ENCODE data around the gene TOX4.
"Not testable (repeated sequence)": the region's sequence is repeated elsewhere in the genome, so short reads cannot be mapped to it uniquely, and the experiment has no call there.

The TOX4 gene

DNA sequence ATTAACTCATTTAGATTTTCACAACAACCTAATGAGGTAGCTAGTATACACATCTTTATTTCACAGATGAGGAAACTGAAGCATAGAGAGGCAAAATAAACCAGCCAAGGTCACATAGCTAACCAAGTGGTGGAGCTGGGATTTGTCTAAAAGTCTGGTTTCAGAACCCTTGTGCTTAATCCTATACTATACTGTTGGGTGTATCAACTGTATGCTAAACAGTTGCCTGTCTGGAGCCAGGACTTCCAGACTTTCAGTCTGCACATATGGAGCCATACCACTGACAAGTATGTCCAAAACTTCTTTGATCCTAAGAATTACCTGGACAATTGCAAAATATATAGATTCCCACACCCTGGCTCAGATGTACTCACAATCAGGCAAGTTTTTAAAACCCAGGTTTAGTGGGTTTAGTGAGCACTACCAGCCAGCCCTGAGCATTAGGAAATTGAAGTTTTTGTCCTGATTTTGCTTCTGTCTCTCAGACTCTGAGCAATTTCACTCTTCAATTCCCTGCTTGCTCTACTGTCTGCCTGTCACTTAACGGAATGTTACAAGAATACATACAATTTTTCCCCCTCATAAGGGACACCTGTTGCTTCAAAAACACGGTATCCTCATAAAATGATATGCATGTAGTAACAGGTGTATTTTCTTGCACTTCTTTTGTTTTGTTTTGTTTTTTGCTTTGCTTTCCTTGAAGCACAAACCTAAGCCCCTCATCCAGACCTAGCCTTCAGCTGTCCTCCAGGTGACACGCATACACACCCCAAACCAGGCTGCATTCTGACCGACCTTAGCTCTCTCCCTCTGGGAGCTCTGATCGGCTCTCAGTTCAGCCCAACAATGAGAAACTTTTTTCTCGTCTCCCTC, 58.8 kb downstream of the TOX4 start:
- DNase-seq, result no peak

DNA sequence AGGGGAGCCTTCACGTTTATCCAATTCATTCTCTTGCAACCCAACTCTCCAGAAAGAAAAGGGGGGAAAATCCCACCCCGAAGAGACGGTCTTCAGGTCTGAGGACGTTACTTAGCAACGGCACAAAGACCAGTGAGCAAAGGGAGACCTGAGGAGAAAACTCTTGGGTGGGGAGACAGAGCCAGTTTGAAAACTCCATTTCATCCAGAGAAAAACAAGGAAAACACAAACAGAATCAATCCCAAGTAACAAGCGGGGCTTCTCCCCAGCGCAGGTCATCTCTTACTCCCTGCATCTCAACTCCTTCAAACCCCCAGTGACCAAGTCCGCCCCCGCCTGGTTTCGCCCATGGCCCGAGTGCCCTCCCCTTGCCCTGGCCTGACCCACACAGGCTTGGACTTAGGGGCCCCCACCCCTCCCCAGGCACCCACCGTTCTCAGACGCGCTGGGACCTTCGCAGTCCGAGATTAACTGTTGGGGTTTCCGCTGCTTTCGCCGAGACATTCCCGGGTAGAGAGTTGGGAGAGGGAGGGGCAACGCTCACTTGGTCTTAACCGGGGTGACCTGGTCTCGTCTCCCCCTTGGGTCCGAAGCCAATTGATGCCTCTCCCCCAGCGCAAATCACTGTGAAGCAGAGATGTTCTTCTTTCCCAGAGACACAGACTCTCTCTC, 59.6 kb downstream of the TOX4 start:
- no peak for DNase-seq

DNA sequence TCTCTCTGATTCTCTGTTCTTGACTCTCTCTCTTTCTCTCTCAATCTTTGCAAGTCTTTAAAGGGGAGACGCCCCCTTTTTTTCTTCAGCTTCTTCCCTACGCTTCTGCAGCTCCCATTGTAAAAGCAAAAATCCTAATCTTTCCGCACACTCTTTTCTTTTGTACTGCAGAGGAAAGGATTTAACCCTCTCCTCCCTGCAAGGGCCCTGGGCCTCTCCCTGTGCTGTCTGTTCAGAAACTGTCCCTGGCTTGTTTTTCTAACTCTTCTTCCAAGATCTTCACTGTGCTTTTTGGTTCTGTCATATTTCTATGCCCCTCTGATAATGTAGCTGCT, 60.1 kb downstream of the TOX4 start:
- DNase-seq, result no peak

DNA sequence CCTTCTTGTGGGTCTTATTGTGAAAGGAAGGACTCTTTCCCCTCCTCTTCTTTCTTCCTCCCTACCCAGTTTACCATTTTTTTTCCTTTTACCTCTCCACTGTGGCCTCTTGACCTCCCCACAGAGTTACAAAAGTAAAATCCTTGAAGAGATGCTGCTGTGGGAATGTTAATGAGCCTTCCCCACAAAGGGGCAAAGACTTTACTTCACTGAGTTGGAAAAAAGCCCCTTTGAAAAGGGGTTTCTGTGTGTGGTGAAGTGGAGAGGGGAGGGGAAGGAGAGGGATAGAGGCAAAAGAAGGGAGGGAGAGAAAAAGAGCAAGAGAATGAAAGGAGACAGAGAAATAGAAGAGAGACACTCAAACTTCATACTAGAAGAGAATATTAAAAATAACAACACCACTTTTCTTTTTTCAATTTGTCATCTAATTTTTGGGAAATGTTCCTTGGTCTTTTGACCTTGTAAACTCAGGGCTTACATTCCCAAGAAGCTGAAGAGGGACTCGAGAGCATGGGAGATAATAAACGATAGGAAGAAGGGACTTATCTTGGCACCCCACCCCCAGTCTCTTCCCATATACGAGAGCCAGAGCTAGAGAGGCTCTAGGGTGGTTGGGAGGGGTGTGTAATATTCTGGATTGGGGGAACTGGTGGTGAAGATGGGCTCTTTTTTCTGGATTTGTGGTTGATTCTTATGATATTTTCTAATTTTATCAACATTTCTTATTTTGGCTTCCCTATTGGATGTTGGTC, 62.4 kb downstream of the TOX4 start:
- no peak for DNase-seq

DNA sequence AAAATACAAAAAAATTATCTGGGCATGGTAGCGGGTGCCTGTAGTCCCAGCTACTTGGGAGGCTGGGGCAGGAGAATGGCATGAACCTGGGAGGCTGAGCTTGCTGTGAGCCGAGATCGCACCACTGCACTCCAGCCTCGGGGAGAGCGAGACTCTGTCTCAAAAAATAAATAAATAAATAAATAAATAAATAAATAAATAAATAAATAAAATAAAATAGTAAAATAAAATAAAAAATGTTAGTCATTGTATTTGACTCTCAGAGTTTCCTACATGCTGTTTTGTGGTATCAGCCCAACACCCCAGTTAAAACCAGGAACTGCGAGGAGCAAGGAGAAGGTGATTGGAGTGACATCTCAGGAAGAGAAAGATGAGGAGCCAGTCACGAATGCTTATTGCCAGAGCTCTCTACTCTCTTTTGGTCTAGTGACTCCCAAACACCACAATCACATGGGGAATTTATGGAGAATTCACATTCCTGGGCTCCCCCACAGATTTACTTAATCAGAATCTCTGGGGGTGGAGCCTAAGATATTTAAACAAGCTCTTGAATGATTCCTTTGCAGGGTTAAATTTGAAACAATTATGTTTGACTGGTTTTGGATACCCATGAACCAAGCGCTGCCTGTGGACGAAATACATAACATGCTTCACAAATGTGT, 64.5 kb downstream of the TOX4 start:
- DNase-seq, result no peak

DNA sequence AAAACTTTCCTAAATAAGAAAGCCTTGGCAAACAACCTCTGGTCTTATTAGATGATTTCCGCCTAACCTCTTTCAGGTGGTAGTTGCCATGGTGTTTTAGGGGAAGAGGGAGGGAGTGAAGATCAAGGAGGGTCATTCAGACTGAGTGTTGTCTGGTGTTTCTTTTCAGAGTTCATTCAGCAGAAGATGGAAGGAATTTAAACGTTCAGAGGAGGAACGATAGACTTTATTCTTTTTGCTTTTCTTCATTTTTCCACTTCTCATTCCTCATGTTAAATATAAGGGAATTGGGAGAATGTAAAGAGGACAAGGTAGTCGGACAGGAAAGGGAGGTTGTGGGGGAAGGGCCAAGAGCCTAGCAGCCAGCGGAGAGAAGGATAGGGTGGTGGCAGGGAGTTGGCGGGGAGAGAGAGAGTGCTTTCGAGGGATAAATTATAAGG, 66.5 kb downstream of the TOX4 start:
- DNase-seq, result no peak

DNA sequence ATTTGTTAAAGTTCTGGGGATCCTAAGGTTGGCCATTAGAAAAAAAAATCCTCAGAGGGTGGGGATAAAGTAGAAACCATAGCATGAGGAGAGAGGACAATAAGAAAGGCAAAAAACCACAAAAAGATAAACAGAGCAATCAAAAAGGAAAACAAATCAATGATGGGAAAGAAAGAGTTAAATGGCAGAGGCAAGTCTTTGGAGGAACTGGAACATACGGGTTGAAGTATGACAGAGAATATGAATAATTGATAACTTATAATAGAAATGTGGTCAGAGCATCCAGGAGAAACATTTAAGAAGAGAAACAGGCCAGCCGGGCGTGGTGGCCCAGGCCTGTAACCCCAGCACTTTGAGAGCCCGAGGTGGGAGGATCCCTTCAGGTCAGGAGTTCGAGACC, 67.0 kb downstream of the TOX4 start:
- DNase-seq, result no peak

DNA sequence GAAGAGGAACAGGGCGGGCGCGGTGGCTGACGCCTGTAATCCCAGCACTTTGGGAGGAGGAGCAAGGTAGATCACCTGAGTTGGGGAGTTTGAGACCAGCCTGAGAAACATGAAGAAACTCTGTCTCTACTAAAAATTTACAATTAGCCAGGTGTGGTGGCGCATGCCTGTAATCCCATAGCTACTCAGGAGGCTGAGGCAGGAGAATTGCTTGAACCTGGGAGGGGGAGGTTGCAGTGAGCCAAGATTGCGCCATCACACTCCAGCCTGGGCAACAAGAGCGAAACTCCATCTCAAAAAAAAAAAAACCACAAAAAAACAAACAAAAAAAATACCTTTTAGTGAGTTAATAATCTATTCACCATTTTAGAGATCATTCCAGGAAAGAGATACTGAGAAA, 67.6 kb downstream of the TOX4 start:
- DNase-seq, result not testable (repeated sequence)
